GM21423 (cell line): ENCODE results near the gene KHDC1.
"Not testable (repeated sequence)": the region's sequence is repeated elsewhere in the genome, so short reads cannot be mapped to it uniquely, and the experiment has no call there.

Experiments
- ATAC-seq: cut with Tn5 transposase; IDR thresholded peaks from one replicate; pipeline ENCODE4 v1.9.1; 2021; ENCODE audit warnings: mild to moderate bottlenecking, moderate library complexity; ENCODE audit not compliant: unreplicated experiment

Gene KHDC1, protein sequence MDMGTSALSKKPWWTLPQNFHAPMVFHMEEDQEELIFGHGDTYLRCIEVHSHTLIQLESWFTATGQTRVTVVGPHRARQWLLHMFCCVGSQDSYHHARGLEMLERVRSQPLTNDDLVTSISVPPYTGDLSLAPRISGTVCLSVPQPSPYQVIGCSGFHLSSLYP

DNA sequence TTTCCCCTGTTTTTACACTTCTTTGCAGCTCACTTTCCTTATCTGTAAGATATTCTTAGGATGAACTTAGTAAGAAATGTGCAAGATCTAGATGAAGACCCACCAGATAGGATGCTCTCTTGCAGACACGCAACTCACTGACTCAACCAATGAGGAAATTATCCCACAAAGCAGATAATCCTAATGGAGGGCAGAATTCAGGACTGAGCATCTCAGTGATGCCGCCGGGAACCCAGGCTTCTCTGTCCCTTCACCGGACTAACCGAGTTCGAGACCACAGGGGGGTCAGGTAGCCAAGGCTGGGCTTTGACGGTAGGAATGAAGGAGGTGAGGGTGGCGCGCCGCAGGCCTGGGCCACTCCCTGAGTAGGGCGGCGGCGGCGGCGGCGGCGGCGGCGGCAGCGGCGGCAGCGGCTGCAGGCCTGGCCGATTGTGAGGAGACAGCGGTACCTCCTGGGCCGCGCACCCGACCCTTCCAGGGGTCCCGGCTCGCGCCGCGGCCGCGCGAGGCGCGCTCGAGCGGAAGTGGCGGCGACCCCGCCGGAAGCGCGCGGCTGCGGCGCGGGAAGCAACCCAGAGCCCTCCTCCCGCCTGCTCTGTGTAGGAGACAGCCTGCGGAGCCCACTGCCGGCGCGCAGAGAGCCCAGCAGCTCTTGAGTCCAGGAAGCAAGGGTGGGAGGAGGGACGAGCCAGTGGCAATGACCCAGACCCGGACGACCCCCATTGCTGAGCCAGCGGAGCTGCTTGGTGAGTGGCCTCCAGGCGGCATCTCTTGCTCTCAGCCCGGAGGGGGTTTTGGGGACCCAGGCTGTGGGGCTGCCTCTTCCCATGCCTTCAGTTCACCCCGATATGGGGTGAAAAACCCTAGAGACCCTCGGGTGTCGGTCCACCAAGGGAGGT, at the start of gene KHDC1:
Gene KHDC1 (minus strand): TSS at position 526 of the 899 bp plus-strand sequence. CDS start 20,679 bp downstream, outside the sequence.
- peak; percentile 93 for ATAC-seq

DNA sequence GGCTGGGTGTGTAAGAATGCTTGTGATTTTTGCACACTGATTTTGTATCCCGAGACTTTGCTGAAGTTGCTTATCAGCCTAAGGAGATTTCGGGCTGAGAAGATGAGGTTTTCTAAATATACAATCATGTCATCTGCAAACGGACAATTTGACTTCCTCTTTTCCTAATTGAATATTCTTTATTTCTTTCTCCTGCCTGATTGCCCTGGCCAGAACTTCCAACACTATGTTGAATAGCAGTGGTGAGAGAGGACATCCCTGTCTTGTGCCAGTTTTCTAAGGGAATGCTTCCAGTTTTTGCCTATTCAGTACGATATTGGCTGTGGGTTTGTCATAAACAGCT, 47.5 kb upstream of the KHDC1 start:
- not testable (repeated sequence) for ATAC-seq

DNA sequence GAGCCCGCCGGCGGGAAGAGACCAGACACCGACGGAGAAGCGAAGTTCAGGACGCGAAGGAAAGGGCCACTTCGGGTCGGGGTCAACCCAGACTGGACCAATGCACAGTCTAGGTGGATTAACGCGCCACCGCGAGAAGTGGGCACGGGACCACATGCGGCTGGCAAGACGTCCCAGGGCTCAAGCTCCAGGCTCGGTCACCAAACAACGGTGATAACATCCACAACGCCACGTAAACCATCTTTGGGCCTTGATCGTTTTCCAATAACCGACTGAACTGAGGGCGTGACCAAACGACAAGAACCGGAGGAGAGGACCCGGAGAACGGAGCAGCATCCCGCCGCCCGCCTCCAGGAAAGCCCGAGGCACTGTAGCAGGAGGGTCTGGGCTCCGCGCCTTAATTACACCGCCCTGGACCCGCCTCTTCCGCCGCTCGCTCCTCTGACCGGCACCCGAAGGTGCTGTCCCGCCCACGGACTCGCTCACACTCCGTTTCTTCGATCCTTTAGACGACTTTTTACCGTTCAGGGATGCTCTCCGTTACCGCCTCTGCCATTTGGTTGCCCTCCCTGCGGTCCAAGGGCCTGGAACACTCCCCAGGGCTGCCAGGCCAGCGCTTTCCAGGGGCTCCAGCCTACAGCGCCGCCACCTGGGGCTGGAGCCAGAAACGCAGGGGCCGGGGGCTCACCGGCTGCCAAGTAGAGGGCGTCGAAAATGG, 46.9 kb upstream of the KHDC1 start:
- peak; percentile 97 for ATAC-seq

DNA sequence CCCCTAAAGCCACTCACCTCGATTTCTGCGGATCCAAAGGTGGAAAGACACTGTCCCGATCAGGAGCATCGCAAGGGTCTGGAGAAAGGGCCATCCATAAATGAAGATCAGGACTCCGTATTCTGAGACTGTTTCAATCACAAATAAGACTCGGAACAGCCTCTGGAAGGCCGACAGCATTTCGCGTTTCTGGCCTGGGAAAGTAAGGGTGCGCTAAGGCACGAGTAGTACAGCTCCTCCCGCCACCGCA, 46.5 kb upstream of the KHDC1 start:
- ATAC-seq = no peak

DNA sequence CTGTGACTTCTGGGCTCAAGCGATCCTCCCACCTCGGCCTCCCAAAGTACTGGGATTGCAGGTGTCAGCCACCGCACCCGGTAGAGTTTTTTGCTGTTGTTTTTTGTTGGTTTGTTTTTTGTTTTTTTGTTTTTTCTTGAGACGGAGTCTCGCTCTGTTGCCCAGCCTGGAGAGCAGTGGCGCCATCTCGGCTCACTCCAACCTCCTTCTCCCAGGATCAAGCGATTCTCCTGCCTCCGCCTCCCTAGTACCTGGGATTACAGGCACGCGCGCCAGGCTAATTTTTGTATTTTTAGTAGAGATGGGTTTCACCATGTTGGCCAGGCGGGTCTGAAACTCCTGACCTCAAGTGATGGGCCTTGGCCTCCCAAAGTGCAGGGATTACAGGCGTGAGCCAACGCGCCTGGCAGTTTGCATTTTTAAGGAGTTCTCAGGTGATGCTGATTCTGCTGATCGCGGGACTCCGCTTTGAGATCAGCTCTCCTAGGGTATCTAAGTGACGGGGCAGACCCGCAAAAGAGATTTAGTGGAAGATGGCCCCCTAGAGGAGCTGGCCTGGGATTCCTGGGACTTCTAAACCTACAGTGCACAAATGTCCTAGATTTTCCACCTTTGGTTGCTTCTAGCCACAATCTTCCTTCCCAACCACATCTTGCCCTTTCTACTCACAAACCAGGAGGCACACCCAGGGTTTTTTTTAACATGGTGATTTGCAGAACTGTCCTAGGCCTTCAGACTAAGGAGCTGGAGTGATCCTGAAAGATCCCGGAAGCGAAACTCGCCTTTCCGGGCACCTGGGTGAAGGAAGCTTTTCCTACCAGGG, 45.9 kb upstream of the KHDC1 start:
- peak; percentile 8 for ATAC-seq

DNA sequence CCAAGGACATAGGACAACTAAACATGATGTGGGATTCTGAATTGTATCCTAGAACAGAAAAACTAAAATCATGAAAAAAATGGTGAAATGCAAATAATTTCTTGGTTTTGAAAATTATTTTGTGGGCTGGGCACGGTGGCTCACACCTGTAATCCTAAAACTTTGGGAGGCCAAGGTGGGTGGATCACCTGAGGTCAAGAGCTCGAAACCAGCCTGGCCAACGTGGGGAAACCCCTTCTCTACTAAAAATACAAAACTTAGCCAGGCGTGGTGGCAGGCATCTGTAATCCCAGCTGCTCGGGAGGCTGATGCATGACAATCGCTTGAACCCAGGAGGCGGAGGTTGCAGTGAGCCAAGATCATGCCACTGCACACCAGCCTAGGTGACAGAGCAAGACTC, 40.8 kb upstream of the KHDC1 start:
- not testable (repeated sequence) for ATAC-seq

DNA sequence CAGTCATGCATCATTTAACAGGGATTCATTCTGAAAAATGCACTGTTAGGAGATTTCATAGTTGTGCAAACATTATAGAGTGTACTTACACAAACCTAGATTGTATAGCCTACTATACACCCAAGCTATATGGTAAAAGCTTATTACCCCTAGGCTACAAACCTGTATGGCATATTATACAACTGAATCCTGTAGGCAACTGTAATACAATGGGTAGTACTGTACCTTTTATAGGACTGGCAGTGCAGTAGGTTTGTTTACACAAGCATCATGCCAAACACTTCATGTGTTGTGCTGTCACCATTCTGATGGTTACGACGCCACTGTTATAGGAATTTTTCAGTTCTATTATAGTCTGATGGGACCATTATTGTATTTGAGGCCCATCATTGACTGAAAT, 39.3 kb upstream of the KHDC1 start:
- ATAC-seq = no peak

DNA sequence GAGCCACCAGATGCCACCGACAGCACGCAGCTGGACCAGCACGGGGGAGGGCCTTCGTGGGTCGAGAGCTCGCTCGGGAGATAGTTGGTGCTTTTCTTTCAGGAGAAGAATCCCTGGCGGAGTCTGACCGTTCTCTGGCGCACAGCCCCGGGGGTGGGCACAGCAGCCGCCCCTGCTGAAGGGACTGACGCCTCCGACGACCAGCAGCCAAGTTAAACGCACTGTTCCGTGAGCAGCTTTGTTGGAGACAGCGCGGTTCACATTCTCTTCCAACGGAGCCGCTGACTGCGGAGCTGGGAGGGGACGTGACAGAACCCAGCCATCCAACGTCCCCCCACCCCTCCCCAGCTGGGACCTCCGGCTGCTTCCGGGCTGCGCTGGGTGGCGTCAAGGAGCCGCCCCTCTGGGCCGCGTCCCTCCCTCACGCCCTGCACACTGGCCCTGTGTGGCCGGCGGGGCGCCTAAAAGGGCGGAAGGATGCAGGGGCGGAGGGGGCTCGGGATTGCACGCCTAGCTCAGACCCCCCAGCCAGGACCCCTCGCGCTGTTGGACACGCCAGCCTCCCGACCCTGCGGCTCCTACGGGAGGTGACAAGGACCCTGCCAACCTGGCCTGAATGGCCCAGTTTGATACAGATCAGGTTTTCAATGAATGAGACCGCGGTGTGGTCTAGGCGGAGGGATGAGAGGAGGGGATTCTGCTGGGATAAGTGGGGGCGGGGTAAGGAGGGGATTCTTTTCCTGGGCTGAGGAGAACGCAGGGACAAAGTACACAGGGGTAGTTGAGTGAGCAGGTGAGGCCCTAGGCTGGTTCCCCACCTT, 36.4 kb upstream of the KHDC1 start:
- no peak for ATAC-seq

DNA sequence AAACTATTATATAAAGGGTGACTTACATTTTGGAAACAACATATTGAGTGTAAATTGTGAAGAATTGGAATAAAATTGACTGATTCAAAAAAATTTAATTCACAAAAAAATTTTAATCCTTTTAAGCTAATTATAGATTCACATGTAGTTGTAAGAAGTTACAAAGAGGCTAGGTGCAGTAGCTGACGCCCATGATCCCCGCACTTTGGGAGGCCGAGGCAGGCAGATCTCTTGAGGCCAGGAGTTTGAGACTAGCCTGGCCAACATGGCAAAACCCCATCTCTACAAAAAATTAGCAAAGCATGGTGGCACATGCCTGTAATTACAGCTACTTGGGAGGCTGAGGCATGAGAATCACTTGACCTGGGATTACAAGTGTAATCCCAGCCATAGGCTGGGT, 30.3 kb upstream of the KHDC1 start:
- ATAC-seq = no peak

DNA sequence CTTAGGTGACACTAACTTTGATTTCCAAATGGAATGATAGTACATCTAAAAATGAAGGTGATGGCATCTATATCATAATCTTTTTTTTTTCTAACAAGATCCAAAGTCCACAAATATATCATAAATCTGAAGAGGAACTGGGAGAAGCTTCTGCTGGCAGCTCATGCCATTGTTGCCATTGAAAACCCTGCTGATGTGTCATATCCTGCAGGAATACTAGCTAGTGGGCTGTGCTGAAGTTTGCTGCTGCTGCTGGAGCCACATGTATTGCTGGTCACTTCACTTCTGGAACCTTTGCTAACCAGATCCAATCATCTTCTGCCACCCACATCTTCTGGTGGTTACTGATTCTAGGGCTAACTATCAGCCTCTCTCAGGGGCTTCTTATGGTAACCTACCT, 27.4 kb upstream of the KHDC1 start:
- no peak for ATAC-seq

DNA sequence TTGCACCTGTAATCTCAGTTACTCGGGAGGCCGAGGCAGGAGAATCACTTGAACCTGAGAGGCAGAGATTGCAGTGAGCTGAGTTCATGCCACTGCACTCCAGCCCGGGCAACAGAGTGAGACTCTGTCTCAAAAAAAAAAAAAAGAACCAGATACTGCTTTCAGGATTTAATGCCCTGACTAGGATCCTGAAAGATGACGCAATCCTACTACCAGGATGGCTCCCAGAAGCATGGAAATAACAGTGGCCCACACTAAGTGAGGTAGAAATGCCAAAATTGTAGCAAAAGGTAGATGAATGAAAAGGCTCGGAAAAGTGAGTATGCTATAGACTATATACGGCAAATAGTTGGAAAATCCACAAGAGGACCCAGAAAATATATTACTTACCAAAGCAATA, 23.8 kb upstream of the KHDC1 start:
- ATAC-seq = no peak

DNA sequence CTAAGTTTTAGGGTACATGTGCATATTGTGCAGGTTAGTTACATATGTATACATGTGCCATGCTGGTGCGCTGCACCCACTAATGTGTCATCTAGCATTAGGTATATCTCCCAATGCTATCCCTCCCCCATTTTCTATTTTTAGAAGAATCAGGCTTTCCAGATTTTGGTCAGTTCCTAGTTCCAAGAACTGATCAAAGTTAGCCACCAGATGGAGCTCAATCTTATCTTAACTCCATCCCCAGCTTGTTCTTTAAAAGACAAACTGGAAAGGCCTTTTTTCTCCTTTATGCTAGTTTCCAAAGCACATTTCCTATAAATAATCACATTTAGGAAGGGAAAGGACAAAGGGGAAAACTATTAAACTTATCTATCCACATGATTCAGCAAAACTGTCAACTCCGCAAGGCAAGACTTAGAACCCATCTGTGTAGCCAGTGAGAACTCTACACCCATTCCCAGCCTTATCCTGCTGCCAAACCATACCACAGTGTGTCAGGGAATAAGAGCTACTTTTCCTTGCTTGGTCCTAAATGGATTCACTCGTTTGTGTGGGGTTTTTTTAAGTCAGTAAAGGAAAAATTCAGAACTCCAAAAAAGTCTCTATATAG, 22.8 kb upstream of the KHDC1 start:
- no peak for ATAC-seq

DNA sequence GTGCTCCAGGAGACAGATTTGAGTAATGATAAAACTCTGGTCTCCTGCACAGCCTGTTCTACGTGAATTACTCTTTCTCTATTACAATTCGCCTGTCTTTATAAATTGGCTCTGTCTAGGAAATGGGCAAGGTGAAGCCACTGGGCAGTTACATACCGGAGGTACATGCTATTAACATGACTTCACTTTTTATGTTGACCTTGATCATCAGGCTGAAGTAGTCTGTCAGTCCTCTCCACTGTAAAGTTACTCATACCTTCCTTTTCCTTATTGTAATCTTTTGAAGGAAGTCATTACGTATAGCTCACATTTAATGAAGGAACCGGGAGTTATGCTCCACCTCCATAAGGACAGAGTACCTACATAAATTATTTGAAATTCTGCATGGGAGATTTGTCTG, 19.9 kb upstream of the KHDC1 start:
- ATAC-seq = no peak

DNA sequence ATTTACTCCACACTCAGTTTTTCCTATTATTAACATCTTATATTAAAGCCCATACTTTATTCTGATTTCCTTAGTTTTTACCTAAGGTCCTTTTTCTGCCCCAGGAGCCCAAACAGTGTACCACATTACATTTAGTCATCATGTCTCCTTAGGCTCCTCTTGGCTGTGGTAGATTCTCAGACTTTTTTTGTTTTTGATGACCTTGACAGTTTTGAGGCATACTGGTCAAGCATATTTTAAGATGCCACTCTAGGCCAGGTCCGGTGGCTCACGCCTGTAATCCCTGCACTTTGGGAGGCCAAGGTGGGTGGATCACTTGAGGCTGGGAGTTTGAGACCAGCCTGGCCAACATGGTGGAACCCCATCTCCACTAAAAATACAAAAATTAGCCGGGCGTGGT, 18.7 kb upstream of the KHDC1 start:
- not testable (repeated sequence) for ATAC-seq

DNA sequence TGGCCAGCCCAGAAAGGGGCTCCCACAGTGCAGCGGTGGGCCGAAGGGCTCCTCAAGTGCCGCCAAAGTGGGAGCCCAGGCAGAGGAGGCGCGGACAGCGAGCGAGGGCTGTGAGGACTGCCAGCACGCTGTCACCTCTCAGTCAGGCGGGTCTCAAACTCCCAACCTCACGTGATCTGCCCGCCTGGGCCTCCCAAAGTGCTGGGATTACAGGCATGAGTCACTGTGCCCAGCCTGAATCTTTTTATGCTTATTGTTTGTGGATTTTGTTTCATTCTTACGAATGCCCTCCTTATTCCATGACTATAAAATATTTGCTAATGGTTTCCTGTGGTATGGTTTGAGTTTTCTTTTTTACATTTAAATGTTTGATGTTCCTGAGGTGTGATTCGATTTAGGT, 6.3 kb upstream of the KHDC1 start:
- not testable (repeated sequence) for ATAC-seq

DNA sequence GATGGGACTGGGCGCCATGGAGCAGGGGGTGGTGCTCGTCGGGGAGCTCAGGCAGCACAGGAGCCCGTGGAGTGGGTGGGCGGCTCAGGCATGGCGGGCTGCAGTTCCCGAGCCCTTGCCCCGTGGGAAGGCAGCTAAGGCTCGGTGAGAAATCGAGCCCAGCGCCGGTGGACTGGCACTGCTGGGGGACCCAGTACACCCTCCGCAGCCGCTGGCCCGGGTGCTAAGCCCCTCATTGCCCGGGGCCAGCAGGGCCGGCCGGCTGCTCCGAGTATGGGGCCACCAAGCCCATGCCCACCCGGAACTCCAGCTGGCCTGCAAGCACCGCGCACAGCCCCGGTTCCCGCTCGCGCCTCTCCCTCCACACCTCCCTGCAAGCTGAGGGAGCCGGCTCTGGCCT, 5.9 kb upstream of the KHDC1 start:
- ATAC-seq = not testable (repeated sequence)

DNA sequence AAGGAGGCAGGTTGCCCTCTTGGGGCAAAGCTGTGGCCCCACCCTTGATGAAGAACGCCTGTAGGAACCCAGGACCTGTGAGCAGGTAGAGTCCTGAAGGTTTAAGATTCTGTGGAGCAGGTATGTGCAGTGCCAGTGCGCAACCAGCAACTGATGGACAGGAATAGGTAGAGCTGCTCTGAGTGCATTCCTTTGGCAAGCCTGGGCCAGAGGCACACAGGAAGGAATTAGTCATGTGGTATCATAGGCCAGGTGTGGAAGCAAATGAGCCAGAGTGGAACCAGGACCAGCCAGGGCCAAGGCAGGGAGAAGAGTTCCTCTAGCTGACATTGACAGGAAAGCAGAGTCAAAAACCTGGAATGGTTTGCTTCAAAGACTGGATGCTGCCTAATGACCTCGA, 1.4 kb upstream of the KHDC1 start:
- ATAC-seq = no peak

DNA sequence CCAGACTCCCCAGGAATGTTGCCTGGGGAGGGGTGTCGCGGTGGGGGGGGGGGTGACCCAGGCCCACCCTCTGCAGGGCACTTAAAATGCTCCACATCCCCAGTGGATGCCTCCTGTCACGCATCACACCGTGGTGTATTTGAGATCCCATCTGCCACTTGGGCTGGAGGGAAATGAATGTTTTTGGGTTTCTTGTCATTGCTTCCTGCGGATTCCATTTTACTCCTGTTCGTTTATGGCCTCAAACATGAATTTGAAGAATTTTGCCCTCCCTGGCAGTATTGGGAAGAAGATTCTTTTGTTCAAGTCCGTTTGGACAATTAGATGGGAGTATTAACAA, 544 bp upstream of the KHDC1 start:
- ATAC-seq = peak; percentile 5

DNA sequence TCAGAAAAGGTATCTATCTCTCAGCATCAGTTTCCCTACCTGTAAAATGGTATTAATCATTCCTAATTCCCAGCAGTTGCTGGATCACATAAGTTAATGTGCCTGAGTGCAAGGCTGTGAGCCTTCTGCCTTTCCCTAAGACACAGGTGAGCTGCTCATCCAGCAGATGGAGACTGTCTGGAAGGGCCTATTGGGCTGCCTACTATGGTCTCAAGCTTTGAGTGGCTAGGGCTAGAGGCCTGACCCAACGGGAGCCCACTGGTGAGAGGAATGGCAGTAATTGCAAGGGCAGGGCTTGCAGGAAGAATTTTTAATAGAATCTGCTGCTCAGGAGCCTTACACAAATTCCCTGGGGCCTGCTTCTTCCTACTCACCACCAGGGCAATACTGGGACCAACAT, 4.3 kb downstream of the KHDC1 start:
- ATAC-seq = no peak

DNA sequence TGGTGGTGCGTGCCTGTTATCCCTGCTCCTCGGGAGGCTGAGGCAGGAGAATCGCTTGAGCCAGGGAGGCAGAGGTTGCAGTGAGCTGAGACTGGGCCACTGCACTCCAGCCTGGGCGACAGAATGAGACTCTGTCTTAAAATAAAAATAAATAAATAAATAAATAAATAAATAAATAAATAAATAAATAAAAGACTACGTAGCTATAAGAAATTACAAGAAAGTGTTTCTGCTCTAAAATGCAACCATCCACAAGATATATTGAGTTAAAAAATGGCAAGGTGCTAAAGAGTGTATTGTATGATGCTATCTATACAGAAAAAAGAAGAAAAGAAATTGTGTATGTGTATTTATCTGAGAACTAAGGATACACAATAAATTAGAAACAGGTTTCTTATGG, 8.7 kb downstream of the KHDC1 start:
- ATAC-seq = not testable (repeated sequence)
